GM19467 (cell line): ENCODE results near the gene DYNLRB2.

Source experiments
- ATAC-seq: cut with Tn5 transposase; IDR thresholded peaks from one replicate; pipeline ENCODE4 v1.9.1; 2021; ENCODE audit warnings: mild to moderate bottlenecking, moderate library complexity; ENCODE audit not compliant: unreplicated experiment

Gene DYNLRB2

DNA sequence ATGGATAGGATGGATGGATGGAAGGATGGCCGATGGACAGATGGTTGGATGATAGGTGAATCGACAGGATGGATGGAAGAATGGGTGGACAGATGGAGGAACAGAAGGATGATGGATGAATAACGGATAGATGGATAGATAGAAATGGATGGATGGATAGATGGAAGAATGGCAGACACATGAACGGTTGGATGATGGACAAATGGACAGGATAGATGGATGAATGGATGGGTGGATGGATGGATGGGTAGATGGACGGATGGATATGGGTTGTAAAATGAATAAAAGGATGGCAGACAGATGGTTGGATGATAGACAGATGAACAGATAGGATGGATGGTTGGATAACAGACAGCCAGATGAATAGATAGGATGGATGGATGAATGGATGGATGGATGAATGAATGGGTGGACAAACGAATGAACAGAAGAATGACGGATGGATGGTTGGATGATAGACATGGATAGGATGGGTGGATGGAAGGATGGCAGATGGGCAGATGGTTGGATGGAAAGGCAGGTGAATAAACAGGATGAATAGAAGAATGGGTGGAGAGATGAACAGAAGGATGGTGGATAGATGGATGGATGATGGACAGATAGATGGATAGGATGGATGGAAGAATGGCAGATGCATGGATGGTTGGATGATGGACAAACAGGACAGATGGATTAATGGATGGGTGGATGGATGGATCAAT, 55.9 kb downstream of the DYNLRB2 start:
- no peak for ATAC-seq

DNA sequence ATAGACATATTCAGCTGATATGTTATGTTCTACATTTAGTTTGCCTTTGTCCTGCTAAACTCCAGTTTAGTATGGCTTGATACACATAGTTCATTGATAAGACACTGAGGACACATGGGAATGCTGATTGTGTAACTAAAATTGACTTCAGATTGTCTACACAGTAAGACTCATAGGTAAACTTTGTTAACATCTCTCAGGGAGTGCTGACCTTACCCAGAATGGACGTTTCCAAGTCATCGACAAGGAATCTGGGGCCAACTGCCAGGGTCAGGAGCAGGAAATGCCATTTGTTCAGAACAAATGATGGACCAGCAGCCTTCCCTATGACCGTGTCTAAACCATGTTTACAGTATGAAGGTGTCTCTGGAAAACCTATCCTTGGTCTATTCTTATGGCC, 58.7 kb downstream of the DYNLRB2 start:
- ATAC-seq: no peak
